Measurements from ENCODE around the gene CDH24. TPM values are rescaled to one million over a fixed set of nuclear protein-coding genes. Genes with fewer than 3 reads are reported as not detected.

Gene CDH24
- polyA plus RNA-seq, 3 donors: 0.13 to 0.14 TPM; not detected in 1

- no peak overlapping the region for H2AFZ ChIP-seq (ENCODE audit: insufficient read depth, low read depth, low read length, poor library complexity, severe bottlenecking)
- intact Hi-C loops (cut with micrococcal nuclease): no loop called here
- H3K9ac ChIP-seq (ENCODE audit: insufficient read depth, low read length, poor library complexity, severe bottlenecking): no peak overlapping the region
- 94% methylated on average over 14 of the region's 16 CpGs for WGBS (ENCODE audit: insufficient coverage)
- peaks cover 5 to 18% of the 10 kb centered on the region in 2 donors for H3K36me3 ChIP-seq (replicated peaks in 1 of 2; ENCODE audit: control insufficient read depth in 1 of 2, insufficient read depth in 2 of 2, low read length in 2 of 2)
- TF ChIP-seq, protein P1, sequence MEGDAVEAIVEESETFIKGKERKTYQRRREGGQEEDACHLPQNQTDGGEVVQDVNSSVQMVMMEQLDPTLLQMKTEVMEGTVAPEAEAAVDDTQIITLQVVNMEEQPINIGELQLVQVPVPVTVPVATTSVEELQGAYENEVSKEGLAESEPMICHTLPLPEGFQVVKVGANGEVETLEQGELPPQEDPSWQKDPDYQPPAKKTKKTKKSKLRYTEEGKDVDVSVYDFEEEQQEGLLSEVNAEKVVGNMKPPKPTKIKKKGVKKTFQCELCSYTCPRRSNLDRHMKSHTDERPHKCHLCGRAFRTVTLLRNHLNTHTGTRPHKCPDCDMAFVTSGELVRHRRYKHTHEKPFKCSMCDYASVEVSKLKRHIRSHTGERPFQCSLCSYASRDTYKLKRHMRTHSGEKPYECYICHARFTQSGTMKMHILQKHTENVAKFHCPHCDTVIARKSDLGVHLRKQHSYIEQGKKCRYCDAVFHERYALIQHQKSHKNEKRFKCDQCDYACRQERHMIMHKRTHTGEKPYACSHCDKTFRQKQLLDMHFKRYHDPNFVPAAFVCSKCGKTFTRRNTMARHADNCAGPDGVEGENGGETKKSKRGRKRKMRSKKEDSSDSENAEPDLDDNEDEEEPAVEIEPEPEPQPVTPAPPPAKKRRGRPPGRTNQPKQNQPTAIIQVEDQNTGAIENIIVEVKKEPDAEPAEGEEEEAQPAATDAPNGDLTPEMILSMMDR (IDR thresholded peaks at IDR 0.05): no peak
- no peaks in the 10 kb centered on the region for H4K20me1 ChIP-seq (ENCODE audit: insufficient read depth, low read length)
- H3K27ac ChIP-seq (ENCODE audit: low read depth in 1 of 2, low read length in 2 of 2): no peak overlapping the region
- no peak overlapping the region for H3K4me2 ChIP-seq (replicated peaks; ENCODE audit: extremely low read depth, low read length, poor library complexity, severe bottlenecking)
- no peaks in the 10 kb centered on the region for H3K27me3 Mint-ChIP-seq (ENCODE audit: low read depth in 3 of 3)
- H3K4me1 Mint-ChIP-seq: peaks cover 5% of the 10 kb centered on the region
- H3K9me3 ChIP-seq (replicated peaks in 1 of 2; ENCODE audit: control insufficient read depth in 1 of 2, insufficient read depth in 1 of 2, low read length in 2 of 2): no peaks in the 10 kb centered on the region
- peaks cover 14 to 22% of the 10 kb centered on the region in 2 donors for H3K36me3 Mint-ChIP-seq
- no peaks in the 10 kb centered on the region for H3K27me3 ChIP-seq (ENCODE audit: control insufficient read depth in 2 of 2, insufficient read depth in 2 of 2, low read length in 2 of 2)
- H3K4me3 Mint-ChIP-seq: no peak overlapping the region
- no peaks in the 10 kb centered on the region for H3K79me2 ChIP-seq (ENCODE audit: insufficient read depth, low read length)
- H3K4me1 ChIP-seq (ENCODE audit: control insufficient read depth in 1 of 2, insufficient read depth in 2 of 2, low read length in 2 of 2): no peaks in the 10 kb centered on the region
- H3K4me3 ChIP-seq (replicated peaks in 1 of 3; ENCODE audit: low read depth in 2 of 3, low read length in 3 of 3): no peak overlapping the region
- H3K9me3 Mint-ChIP-seq: no peaks in the 10 kb centered on the region
- no peak for DNase-seq
- no peak overlapping the region for H3K27ac Mint-ChIP-seq
Observed at GRCh38 chr14:22998329-22999012, 58.8 kb downstream of the CDH24 start.

DNA sequence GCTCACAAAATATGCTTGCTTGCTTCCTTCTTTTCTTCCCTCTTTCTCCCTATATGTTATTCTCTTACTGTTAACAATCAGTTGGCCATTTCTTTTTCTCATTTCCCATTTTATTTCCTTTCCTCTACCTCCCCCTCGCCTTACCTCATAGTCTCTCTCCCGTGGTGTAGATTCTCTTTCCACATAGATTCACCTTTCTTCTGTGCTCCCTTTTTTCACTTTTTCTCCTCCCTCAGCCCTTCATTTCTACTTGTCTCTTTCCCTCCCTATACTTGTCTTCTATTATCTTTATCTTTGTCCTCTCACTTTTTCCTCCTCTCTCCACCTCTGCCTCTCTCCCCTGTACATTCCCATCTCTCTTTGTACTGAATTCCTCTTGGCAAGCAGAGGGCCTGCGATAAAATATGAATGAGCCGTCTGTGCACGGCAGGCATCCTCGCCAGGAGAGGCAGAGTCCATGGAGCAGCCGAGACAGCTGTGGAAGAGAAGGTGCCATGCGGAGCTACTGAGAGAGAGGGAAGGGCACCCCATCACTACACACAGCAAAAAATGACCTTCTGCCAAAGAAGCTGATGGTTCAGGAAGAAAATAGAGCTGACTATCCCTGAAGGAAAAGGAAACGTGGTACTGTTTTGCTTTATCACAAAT, 59.5 kb downstream of the CDH24 start:
- Histone ChIP-seq H3K4me3 (replicated peaks in 1 of 3; ENCODE audit: low read depth in 2 of 3, low read length in 3 of 3) (no peak overlapping the region), H3K27me3 (ENCODE audit: control insufficient read depth in 2 of 2, insufficient read depth in 2 of 2, low read length in 2 of 2) (no peaks in the 10 kb centered on the region), H2AFZ (ENCODE audit: insufficient read depth, low read depth, low read length, poor library complexity, severe bottlenecking) (no peak overlapping the region), H4K20me1 (ENCODE audit: insufficient read depth, low read length) (no peaks in the 10 kb centered on the region), H3K9ac (ENCODE audit: insufficient read depth, low read length, poor library complexity, severe bottlenecking) (no peak overlapping the region), H3K4me1 (ENCODE audit: control insufficient read depth in 1 of 2, insufficient read depth in 2 of 2, low read length in 2 of 2) (no peaks in the 10 kb centered on the region), H3K36me3 (replicated peaks in 1 of 2; ENCODE audit: control insufficient read depth in 1 of 2, insufficient read depth in 2 of 2, low read length in 2 of 2) (peaks cover 5 to 24% of the 10 kb centered on the region in 2 donors), H3K4me2 (replicated peaks; ENCODE audit: extremely low read depth, low read length, poor library complexity, severe bottlenecking) (no peak overlapping the region), H3K79me2 (ENCODE audit: insufficient read depth, low read length) (no peaks in the 10 kb centered on the region), H3K9me3 (replicated peaks in 1 of 2; ENCODE audit: control insufficient read depth in 1 of 2, insufficient read depth in 1 of 2, low read length in 2 of 2) (no peaks in the 10 kb centered on the region), H3K27ac (ENCODE audit: low read depth in 1 of 2, low read length in 2 of 2) (no peak overlapping the region)
- no peak for DNase-seq
- Mint-ChIP-seq H3K4me1 (peaks cover 5% of the 10 kb centered on the region), H3K9me3 (no peaks in the 10 kb centered on the region), H3K4me3 (no peak overlapping the region), H3K27me3 (ENCODE audit: low read depth in 3 of 3) (no peaks in the 10 kb centered on the region), H3K36me3 (peaks cover 20 to 27% of the 10 kb centered on the region in 2 donors), H3K27ac (no peak overlapping the region)
- intact Hi-C loops (cut with micrococcal nuclease): no loop called here
- TF ChIP-seq, protein P1 (IDR thresholded peaks at IDR 0.05): no peak
- 15% methylated on average over 2 of the region's 9 CpGs for WGBS (ENCODE audit: insufficient coverage)

Other genes with a start within 250 kb of the CDH24 start
- 100 to 1,000 TPM; 262 to 425 (median 371) TPM for gene SLC7A7, start 242.1 kb downstream of the CDH24 start, polyA plus RNA-seq
- gene MRPL52, start 227.6 kb downstream of the CDH24 start, polyA plus RNA-seq: 100 to 1,000 TPM in 2 of 3 donors, 10 to 100 TPM in 1; 32.3 to 164 (median 130) TPM
- gene MMP14, start 220.9 kb downstream of the CDH24 start, polyA plus RNA-seq: 1 to 10 TPM in 1 of 3 donors, under 1 TPM in 2; 0.14 to 4.6 (median 0.44) TPM
- 10 to 100 TPM; 39.0 to 65.1 (median 51.5) TPM for gene LRP10, start 185.8 kb downstream of the CDH24 start, polyA plus RNA-seq
- gene REM2, start 174.3 kb downstream of the CDH24 start, polyA plus RNA-seq: 1 to 10 TPM in 1 of 3 donors, not detected in 2; 1.8 TPM
- 10 to 100 TPM; 76.7 to 89.7 (median 85.7) TPM for gene RBM23, start 138.4 kb downstream of the CDH24 start, polyA plus RNA-seq
- gene PRMT5, start 128.1 kb downstream of the CDH24 start, polyA plus RNA-seq: 10 to 100 TPM; 38.7 to 44.4 (median 44.1) TPM
- 10 to 100 TPM; 57.3 to 79.7 (median 69.5) TPM for gene HAUS4, start 100.4 kb downstream of the CDH24 start, polyA plus RNA-seq
- gene AJUBA, start 75.0 kb downstream of the CDH24 start, polyA plus RNA-seq: under 1 TPM in 1 of 3 donors, not detected in 2; 0.04 TPM
- gene C14orf93, start 47.4 kb downstream of the CDH24 start, polyA plus RNA-seq: 10 to 100 TPM in 1 of 3 donors, 1 to 10 TPM in 2; 2.5 to 17.6 (median 3.7) TPM
- gene PSMB5, start 22.6 kb downstream of the CDH24 start, polyA plus RNA-seq: 10 to 100 TPM; 16.8 to 61.8 (median 57.6) TPM
- not detected for gene PSMB11, start 15.3 kb downstream of the CDH24 start, polyA plus RNA-seq
- 100 to 1,000 TPM in 1 of 3 donors, 1 to 10 TPM in 2; 2.8 to 159 (median 5.4) TPM for gene ACIN1, start 37.6 kb upstream of the CDH24 start, polyA plus RNA-seq
- 100 to 1,000 TPM in 2 of 3 donors, 10 to 100 TPM in 1; 17.5 to 110 (median 106) TPM for gene C14orf119, start 38.0 kb upstream of the CDH24 start, polyA plus RNA-seq
- not detected for gene CIROP, start 47.5 kb upstream of the CDH24 start, polyA plus RNA-seq
- gene CEBPE, start 61.7 kb upstream of the CDH24 start, polyA plus RNA-seq: 1 to 10 TPM in 2 of 3 donors, under 1 TPM in 1; 0.73 to 1.5 (median 1.3) TPM
- gene SLC7A8, start 126.1 kb upstream of the CDH24 start, polyA plus RNA-seq: under 1 TPM; 0.05 to 0.53 (median 0.25) TPM
- not detected for gene RNF212B, start 180.4 kb upstream of the CDH24 start, polyA plus RNA-seq
- gene HOMEZ, start 228.6 kb upstream of the CDH24 start, polyA plus RNA-seq: 1 to 10 TPM; 3.5 to 5.4 (median 4.1) TPM
- 10 to 100 TPM in 1 of 3 donors, under 1 TPM in 2; 0.81 to 16.7 (median 0.88) TPM for gene PPP1R3E, start 245.3 kb upstream of the CDH24 start, polyA plus RNA-seq
- gene BCL2L2, start 249.3 kb upstream of the CDH24 start, polyA plus RNA-seq: 10 to 100 TPM in 1 of 3 donors, 1 to 10 TPM in 1, under 1 TPM in 1; 0.90 to 23.7 (median 1.4) TPM

Data from CD14-positive monocyte (primary cell).